Measurements from ENCODE around the gene SMPD1. TPM values are rescaled to one million over a fixed set of nuclear protein-coding genes. Genes with fewer than 3 reads are reported as not detected.

SMPD1 gene
- total and polyA plus RNA-seq, 9 of the 15 experiments (the other 6 are each of a cell fraction or from before 2014, with no cell fraction given), result 0.90 to 9.9 (median 5.2) TPM

- no peak overlapping the region for H3K9ac ChIP-seq (ENCODE audit: insufficient read depth in 1 of 2, low read depth in 2 of 2, low read length in 2 of 2)
- H2AFZ ChIP-seq (ENCODE audit: low read depth, low read length), result no peak overlapping the region
- DNase-seq (ENCODE audit: extremely low read depth in 1 of 4, low spot score in 3 of 4) (no peak), FAIRE-seq (no peak), ATAC-seq (no peak)
- no peak overlapping the region for H3K4me3 ChIP-seq
- H3K27ac ChIP-seq (ENCODE audit: extremely low read depth, low read depth, low read length), result no peak overlapping the region
- POLR2A ChIA-PET, result no interaction called here
- H3K4me1 ChIP-seq (replicated peaks in 1 of 2; ENCODE audit: control insufficient read depth in 2 of 2, insufficient read depth in 2 of 2, low read length in 2 of 2), result peaks cover 0 to 9% of the 10 kb centered on the region in 2 experiments; a peak in 4 of 5 replicates
- TF ChIP-seq ARHGAP35 (IDR thresholded peaks at IDR 0.05; ENCODE audit: partially characterized antibody) (no peak), NR2C2 (CRISPR knock-in tag; IDR thresholded peaks at IDR 0.05) (no peak), NR2C2 (tag; IDR thresholded peaks at IDR 0.05) (no peak), ETV6 (IDR thresholded peaks at IDR 0.05; ENCODE audit: borderline replicate concordance in 1 of 2, low read depth in 2 of 2, low read length in 1 of 2) (no peak), ETV6 (CRISPR knock-in tag; IDR thresholded peaks at IDR 0.05; ENCODE audit: borderline replicate concordance) (no peak), TOE1 (IDR thresholded peaks at IDR 0.05; ENCODE audit: borderline replicate concordance) (no peak), TOE1 (CRISPR knock-in tag; IDR thresholded peaks at IDR 0.05; ENCODE audit: borderline replicate concordance, low read depth) (no peak), L3MBTL2 (IDR thresholded peaks at IDR 0.05) (no peak), ZBTB8A (IDR thresholded peaks at IDR 0.05; ENCODE audit: partially characterized antibody) (no peak), RCOR1 (IDR thresholded peaks at IDR 0.05; ENCODE audit: borderline replicate concordance in 1 of 2, low read depth in 2 of 2, low read length in 2 of 2) (no peak), ZNF511 (CRISPR knock-in tag; IDR thresholded peaks at IDR 0.05) (no peak), ELF4 (CRISPR knock-in tag; IDR thresholded peaks at IDR 0.05) (no peak), SRSF3 (IDR thresholded peaks at IDR 0.05; ENCODE audit: insufficient read depth, low read length) (no peak), ZNF695 (CRISPR knock-in tag; IDR thresholded peaks at IDR 0.05) (no peak), BHLHE40 (IDR thresholded peaks at IDR 0.05; ENCODE audit: low read length) (no peak), HOMEZ (CRISPR knock-in tag; IDR thresholded peaks at IDR 0.05) (no peak), HDAC3 (IDR thresholded peaks at IDR 0.05; ENCODE audit: borderline replicate concordance, partially characterized antibody) (no peak), NCOA1 (IDR thresholded peaks at IDR 0.05; ENCODE audit: low read depth) (no peak), ZNF121 (CRISPR knock-in tag; conservative IDR thresholded peaks at IDR 0.05) (no peak), FOSL1 (tag; conservative IDR thresholded peaks at IDR 0.05) (no peak)
- TF ChIP-seq, protein P1, sequence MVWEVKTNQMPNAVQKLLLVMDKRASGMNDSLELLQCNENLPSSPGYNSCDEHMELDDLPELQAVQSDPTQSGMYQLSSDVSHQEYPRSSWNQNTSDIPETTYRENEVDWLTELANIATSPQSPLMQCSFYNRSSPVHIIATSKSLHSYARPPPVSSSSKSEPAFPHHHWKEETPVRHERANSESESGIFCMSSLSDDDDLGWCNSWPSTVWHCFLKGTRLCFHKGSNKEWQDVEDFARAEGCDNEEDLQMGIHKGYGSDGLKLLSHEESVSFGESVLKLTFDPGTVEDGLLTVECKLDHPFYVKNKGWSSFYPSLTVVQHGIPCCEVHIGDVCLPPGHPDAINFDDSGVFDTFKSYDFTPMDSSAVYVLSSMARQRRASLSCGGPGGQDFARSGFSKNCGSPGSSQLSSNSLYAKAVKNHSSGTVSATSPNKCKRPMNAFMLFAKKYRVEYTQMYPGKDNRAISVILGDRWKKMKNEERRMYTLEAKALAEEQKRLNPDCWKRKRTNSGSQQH (CRISPR knock-in tag; IDR thresholded peaks at IDR 0.05), result no peak
- H3K9me3 ChIP-seq (replicated peaks; ENCODE audit: control insufficient read depth, insufficient read depth, low read depth, low read length), result no peaks in the 10 kb centered on the region
- H4K20me1 ChIP-seq (replicated peaks; ENCODE audit: control insufficient read depth, insufficient read depth, low read length), result no peaks in the 10 kb centered on the region
- in situ Hi-C loops (cut with MboI), result no loop called here
- H3K27me3 ChIP-seq (ENCODE audit: control insufficient read depth in 2 of 2, insufficient read depth in 2 of 2, low read length in 2 of 2), result peaks cover 20 to 35% of the 10 kb centered on the region in 2 experiments; a peak in 4 of 5 replicates
- no TSS peak for BruUV-seq (replicated peaks)
- no peaks in the 10 kb centered on the region for H3K79me2 ChIP-seq (ENCODE audit: control insufficient read depth, insufficient read depth, low read length)
- H3K36me3 ChIP-seq (ENCODE audit: control insufficient read depth, insufficient read depth, low read length), result no peaks in the 10 kb centered on the region
- intact Hi-C loops (cut with micrococcal nuclease), result no loop called here
- H3K4me2 ChIP-seq (ENCODE audit: insufficient read depth, low read length), result no peak overlapping the region
- WGBS (ENCODE audit: insufficient coverage, low coverage, missing lambda C conversion rate), result 2% methylated on average over 3 of the region's 3 CpGs
- H3K9me1 ChIP-seq (ENCODE audit: control insufficient read depth, insufficient read depth, low read length), result no peaks in the 10 kb centered on the region
- CTCF ChIA-PET (ENCODE audit: low intra/inter-chr PET ratio), result no interaction called here
Observed at GRCh38 chr11:6397636-6398035, 7.4 kb downstream of the SMPD1 start.

All from K562 (cell line).